Endothelial cell (in vitro differentiated cells): Measurements from ENCODE around the gene MPZL2. TPM values are rescaled to one million over a fixed set of nuclear protein-coding genes. Genes with fewer than 3 reads are reported as not detected.

Experiments
- DNase-seq: peaks from one replicate; pipeline ENCODE4 v3.0.0; 2021; ENCODE audit warnings: low spot score
- H3K27ac Mint-ChIP-seq: one replicate; pipeline ENCODE4 v1.8.0; 2021; ENCODE audit warnings: mixed read lengths, inconsistent platforms; ENCODE audit not compliant: unreplicated experiment
- H3K27me3 Mint-ChIP-seq: one replicate; pipeline ENCODE4 v1.8.0; 2021; ENCODE audit warnings: mild to moderate bottlenecking, moderate library complexity, mixed read lengths, inconsistent platforms; ENCODE audit not compliant: unreplicated experiment
- H3K36me3 Mint-ChIP-seq: one replicate; pipeline ENCODE4 v1.8.0; 2021; ENCODE audit warnings: mild to moderate bottlenecking, low read depth, mixed read lengths, inconsistent platforms; ENCODE audit not compliant: unreplicated experiment
- H3K4me1 Mint-ChIP-seq: one replicate; pipeline ENCODE4 v1.8.0; 2021; ENCODE audit warnings: mild to moderate bottlenecking, mixed read lengths, inconsistent platforms; ENCODE audit not compliant: unreplicated experiment
- H3K4me3 Mint-ChIP-seq: one replicate; pipeline ENCODE4 v1.8.0; 2021; ENCODE audit warnings: mild to moderate bottlenecking, mixed read lengths, inconsistent platforms; ENCODE audit not compliant: unreplicated experiment
- H3K9me3 Mint-ChIP-seq: one replicate; pipeline ENCODE4 v1.8.0; 2021; ENCODE audit warnings: mixed read lengths, inconsistent platforms; ENCODE audit not compliant: unreplicated experiment
- CTCF ChIP-seq: fragments of 200-600 bp; sonication (generic); IDR thresholded peaks from one replicate; pipeline ENCODE4 v1.5.0; 2021; ENCODE audit warnings: antibody characterized with exemption; ENCODE audit not compliant: unreplicated experiment
- total RNA-seq: library from RNA; stranded (reverse); fragmentation: NEBNext Ultra II Directional; extraction: Animal tissue kit (Norgen Biotek cat#: 25700); gene quantifications from one replicate; pipeline ENCODE4 v1.2.1, GENCODE V29; 2021; ENCODE audit not compliant: unreplicated experiment

Gene MPZL2
- total RNA-seq, 1 donor from 2014 or later, result 1.0 TPM

GRCh38 chr11:118224511-118225188 lies 39.4 kb downstream of the MPZL2 start, which contains the start of gene JAML:
JAML (minus strand) TSS chr11:118225011; CDS start chr11:118214866, 10,145 bp downstream.
- Mint-ChIP-seq H3K27me3 (peaks cover 1% of the 10 kb centered on the region), H3K4me3 (no peak within 1 kb of the TSS), H3K9me3 (no peaks in the 10 kb centered on the region), H3K36me3 (no peaks in the 10 kb centered on the region), H3K27ac (no peak within 1 kb of the TSS), H3K4me1 (no peaks in the 10 kb centered on the region)
- no peak for TF ChIP-seq CTCF
- no peak for DNase-seq

GRCh38 chr11:118223992-118224391 lies 40.1 kb downstream of the MPZL2 start:
- H3K4me3 Mint-ChIP-seq, result no peak overlapping the region
- H3K36me3 Mint-ChIP-seq, result no peaks in the 10 kb centered on the region
- H3K4me1 Mint-ChIP-seq, result no peaks in the 10 kb centered on the region
- H3K27me3 Mint-ChIP-seq, result peaks cover 1% of the 10 kb centered on the region
- TF ChIP-seq CTCF, result no peak
- no peaks in the 10 kb centered on the region for H3K9me3 Mint-ChIP-seq
- DNase-seq, result no peak
- no peak overlapping the region for H3K27ac Mint-ChIP-seq

- H3K4me3 Mint-ChIP-seq, result no peak overlapping the region
- no peaks in the 10 kb centered on the region for H3K9me3 Mint-ChIP-seq
- no peaks in the 10 kb centered on the region for H3K36me3 Mint-ChIP-seq
- DNase-seq, result no peak
- no peak overlapping the region for H3K27ac Mint-ChIP-seq
- no peak for TF ChIP-seq CTCF
- peaks cover 1% of the 10 kb centered on the region for H3K27me3 Mint-ChIP-seq
- no peaks in the 10 kb centered on the region for H3K4me1 Mint-ChIP-seq
These were observed 40.5 kb downstream of the MPZL2 start for GRCh38 chr11:118223570-118223969.

GRCh38 chr11:118222437-118222836 lies 41.7 kb downstream of the MPZL2 start:
- Mint-ChIP-seq H3K27me3 (peaks cover 1% of the 10 kb centered on the region), H3K9me3 (no peaks in the 10 kb centered on the region), H3K27ac (no peak overlapping the region), H3K36me3 (no peaks in the 10 kb centered on the region), H3K4me3 (no peak overlapping the region), H3K4me1 (no peaks in the 10 kb centered on the region)
- TF ChIP-seq CTCF, result no peak
- DNase-seq, result no peak

GRCh38 chr11:118221419-118221818 lies 42.7 kb downstream of the MPZL2 start:
- H3K4me1 Mint-ChIP-seq, result no peaks in the 10 kb centered on the region
- no peaks in the 10 kb centered on the region for H3K36me3 Mint-ChIP-seq
- no peaks in the 10 kb centered on the region for H3K9me3 Mint-ChIP-seq
- no peak overlapping the region for H3K4me3 Mint-ChIP-seq
- no peak overlapping the region for H3K27ac Mint-ChIP-seq
- DNase-seq, result no peak
- TF ChIP-seq CTCF, result no peak
- H3K27me3 Mint-ChIP-seq, result peaks cover 1% of the 10 kb centered on the region
